Astrocyte (in vitro differentiated cells and primary cell): ENCODE measurements around the gene FOXD4L1.
"Not testable (repeated sequence)": the region's sequence is repeated elsewhere in the genome, so short reads cannot be mapped to it uniquely, and the experiment has no call there.

Experiments
- EZH2 ChIP-seq: IDR thresholded peaks from 2 replicates; pipeline ENCODE4 v1.6.1; 2012; ENCODE audit warnings: mild to moderate bottlenecking, low read length, inconsistent platforms; ENCODE audit not compliant: insufficient read depth
- TF ChIP-seq, protein P1 (sequence below): IDR thresholded peaks from 2 replicates; pipeline ENCODE4 v1.5.1; 2011; ENCODE audit warnings: low read depth, mild to moderate bottlenecking, inconsistent platforms, low read length, moderate library complexity; ENCODE audit not compliant: insufficient read depth

DNA sequence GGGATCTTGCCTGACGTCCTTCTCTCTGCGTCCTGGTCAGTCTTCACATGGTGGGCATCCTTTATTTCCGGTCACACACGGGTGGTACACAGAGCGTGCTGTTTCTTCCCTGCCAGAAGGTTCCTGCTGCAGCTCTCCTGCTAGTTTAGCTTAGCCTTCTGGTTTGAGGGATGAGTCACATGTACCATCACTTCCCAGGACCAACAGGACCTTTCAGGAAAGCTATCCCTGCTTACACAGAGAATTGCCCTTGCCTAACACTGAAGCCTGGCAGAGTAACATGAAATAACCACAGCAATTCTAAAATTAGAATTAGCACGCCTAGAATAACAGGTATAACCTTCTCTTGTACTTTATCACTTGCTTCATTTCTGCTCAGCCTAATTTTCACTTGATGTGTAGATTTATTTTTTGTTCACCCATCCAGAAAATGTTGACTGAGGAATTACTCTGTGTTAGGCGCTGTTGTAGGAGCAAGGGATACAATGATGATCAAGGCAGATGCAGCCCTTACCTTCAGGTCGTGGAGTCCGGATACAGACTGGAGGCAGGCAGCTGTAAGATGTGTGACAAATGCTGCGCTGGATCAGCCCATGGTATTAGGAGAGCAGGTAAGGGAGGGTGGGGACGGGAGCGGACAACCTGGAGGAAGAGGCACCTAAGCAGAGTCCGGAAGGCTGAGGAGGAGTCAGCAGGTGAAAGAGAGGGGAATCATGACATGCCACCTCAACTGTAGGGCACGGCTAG lies 9.1 kb downstream of the FOXD4L1 start:
- TF ChIP-seq, protein P1, sequence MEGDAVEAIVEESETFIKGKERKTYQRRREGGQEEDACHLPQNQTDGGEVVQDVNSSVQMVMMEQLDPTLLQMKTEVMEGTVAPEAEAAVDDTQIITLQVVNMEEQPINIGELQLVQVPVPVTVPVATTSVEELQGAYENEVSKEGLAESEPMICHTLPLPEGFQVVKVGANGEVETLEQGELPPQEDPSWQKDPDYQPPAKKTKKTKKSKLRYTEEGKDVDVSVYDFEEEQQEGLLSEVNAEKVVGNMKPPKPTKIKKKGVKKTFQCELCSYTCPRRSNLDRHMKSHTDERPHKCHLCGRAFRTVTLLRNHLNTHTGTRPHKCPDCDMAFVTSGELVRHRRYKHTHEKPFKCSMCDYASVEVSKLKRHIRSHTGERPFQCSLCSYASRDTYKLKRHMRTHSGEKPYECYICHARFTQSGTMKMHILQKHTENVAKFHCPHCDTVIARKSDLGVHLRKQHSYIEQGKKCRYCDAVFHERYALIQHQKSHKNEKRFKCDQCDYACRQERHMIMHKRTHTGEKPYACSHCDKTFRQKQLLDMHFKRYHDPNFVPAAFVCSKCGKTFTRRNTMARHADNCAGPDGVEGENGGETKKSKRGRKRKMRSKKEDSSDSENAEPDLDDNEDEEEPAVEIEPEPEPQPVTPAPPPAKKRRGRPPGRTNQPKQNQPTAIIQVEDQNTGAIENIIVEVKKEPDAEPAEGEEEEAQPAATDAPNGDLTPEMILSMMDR: not testable (repeated sequence)
- not testable (repeated sequence) for TF ChIP-seq EZH2
